ENCODE data around the gene IPPK.
A peak's percentile ranks its signal among the peaks of the same experiment; 100 is the strongest.
"Not testable (repeated sequence)": the region's sequence is repeated elsewhere in the genome, so short reads cannot be mapped to it uniquely, and the experiment has no call there.

The IPPK gene

DNA sequence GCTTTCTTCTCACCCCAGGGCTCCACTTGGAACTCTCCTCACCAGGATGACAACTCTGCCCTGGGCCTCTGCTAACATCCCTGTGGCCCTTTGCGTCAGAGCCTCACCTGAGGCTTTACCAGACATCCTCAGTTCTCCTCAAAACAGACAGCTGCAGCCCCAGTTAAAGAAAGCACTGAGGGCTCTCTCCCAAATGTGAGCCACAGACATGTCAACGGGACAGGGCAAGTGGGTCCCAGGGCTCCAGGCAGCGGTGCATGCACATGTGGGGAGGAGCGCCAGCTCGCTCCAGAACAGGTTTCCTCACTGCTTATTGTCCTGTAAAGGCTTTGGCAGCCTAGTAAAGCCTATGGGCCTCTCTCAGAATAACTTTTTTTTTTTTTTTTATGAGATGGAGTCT lies 37.3 kb downstream of the IPPK start:
- Histone ChIP-seq H3K9ac (ENCODE audit: low read depth in 1 of 2, low read length in 2 of 2) (no peak overlapping the region), H3K27ac (ENCODE audit: low read depth in 2 of 2, low read length in 2 of 2) (no peak overlapping the region), H3K4me1 (ENCODE audit: control insufficient read depth in 2 of 2, insufficient read depth in 2 of 2, low read length in 2 of 2) (no peaks in the 10 kb centered on the region), H3K27me3 (ENCODE audit: control insufficient read depth in 2 of 2, insufficient read depth in 2 of 2, low read length in 2 of 2) (no peaks in the 10 kb centered on the region), H3K36me3 (ENCODE audit: control insufficient read depth in 2 of 2, insufficient read depth in 2 of 2, low read length in 2 of 2) (peaks cover 18 to 43% of the 10 kb centered on the region in 2 donors), H3K9me3 (ENCODE audit: control insufficient read depth in 2 of 2, low read length in 2 of 2) (no peaks in the 10 kb centered on the region), H3K4me3 (ENCODE audit: low read length in 2 of 2) (no peak overlapping the region)

DNA sequence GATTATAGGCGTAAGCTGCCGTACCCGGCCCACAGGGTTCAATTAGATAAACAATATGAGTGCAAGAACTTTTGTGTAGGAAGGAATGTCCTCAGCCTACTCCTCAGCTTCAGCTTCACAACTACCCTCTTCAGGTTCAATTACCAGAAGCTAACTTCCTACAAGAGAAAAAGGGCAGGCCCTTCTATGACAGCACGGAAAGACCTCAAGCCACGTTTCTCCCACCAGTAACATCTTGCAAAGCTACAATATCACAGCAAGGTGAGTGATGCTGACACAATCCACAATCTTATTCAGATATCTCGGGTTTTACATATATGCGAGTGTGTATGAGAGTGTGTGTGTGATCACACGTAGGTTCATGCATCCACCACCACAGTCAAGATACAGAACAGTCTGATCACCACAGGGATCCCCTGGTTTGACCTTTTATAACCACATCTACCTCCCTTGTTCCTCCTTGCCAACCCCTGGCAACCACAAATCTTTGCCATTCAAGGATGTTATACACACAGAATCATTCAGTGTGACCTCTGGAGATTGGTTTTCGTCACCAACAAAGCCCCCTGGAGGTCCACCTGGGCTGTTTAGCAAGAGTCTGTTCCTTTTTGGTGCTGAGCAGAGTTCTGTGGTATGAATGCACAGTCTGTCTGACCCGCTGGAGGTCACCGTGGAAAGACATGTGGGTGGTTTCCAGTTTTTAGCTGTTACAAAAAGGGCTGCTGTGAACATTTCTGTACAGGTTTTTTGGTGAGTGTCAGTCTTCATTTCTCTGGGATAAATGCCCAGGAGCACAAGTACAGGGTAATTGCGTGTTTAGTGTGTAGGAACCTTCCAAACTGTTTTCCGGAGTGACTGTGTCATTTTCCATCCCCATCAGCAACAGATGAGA lies 38.2 kb downstream of the IPPK start:
- no peak overlapping the region for H3K9ac ChIP-seq (ENCODE audit: low read depth in 1 of 2, low read length in 2 of 2)
- H3K27ac ChIP-seq (ENCODE audit: low read depth in 2 of 2, low read length in 2 of 2) = no peak overlapping the region
- no peak overlapping the region for H3K4me3 ChIP-seq (ENCODE audit: low read length in 2 of 2)
- H3K9me3 ChIP-seq (ENCODE audit: control insufficient read depth in 2 of 2, low read length in 2 of 2) = no peaks in the 10 kb centered on the region
- no peaks in the 10 kb centered on the region for H3K27me3 ChIP-seq (ENCODE audit: control insufficient read depth in 2 of 2, insufficient read depth in 2 of 2, low read length in 2 of 2)
- H3K4me1 ChIP-seq (ENCODE audit: control insufficient read depth in 2 of 2, insufficient read depth in 2 of 2, low read length in 2 of 2) = no peaks in the 10 kb centered on the region
- H3K36me3 ChIP-seq (ENCODE audit: control insufficient read depth in 2 of 2, insufficient read depth in 2 of 2, low read length in 2 of 2) = peaks cover 18 to 34% of the 10 kb centered on the region in 2 donors

DNA sequence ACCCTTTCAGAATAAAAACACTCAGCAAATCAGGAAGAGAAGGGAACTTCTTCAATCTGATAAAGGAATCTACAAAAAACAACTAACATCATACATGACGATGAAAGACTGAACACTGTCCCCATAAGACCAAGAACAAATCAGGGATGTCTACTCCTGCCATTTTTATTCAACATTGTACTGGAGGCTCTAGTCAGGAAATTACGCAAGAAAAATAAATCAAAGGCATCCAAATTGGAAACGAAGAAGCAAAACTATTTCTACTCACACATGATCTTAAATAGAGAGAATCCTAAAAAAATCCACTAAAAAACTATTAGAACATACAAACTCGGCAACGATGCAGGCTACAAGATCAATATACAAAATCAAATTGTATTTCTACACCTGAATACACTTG lies 42.3 kb downstream of the IPPK start:
- Histone ChIP-seq H3K4me1 (ENCODE audit: control insufficient read depth in 2 of 2, insufficient read depth in 2 of 2, low read length in 2 of 2) (no peaks in the 10 kb centered on the region), H3K9me3 (ENCODE audit: control insufficient read depth in 2 of 2, low read length in 2 of 2) (no peaks in the 10 kb centered on the region), H3K27ac (ENCODE audit: low read depth in 2 of 2, low read length in 2 of 2) (no peak overlapping the region), H3K27me3 (ENCODE audit: control insufficient read depth in 2 of 2, insufficient read depth in 2 of 2, low read length in 2 of 2) (no peaks in the 10 kb centered on the region), H3K9ac (ENCODE audit: low read depth in 1 of 2, low read length in 2 of 2) (no peak overlapping the region), H3K4me3 (ENCODE audit: low read length in 2 of 2) (no peak overlapping the region), H3K36me3 (ENCODE audit: control insufficient read depth in 2 of 2, insufficient read depth in 2 of 2, low read length in 2 of 2) (peaks cover 7 to 20% of the 10 kb centered on the region in 2 donors)

DNA sequence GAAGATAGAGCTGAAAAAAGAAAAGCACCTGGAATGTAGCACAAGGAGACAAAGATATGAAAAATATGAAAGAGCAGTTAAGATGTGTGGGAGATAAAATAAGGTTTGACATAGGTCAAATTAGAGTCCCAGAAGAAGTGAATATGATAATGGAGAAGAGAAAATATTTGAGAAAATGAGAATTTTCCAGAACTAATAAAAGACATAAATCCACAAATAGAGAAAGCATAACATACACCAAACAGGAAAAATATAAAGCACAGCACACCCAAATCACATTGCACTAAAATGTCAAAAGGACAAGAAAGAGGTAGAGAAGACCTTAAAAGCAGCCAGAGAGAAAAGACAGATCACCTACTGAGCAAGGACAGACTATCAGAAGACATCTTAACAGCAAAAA lies 43.4 kb downstream of the IPPK start:
- H3K36me3 ChIP-seq (ENCODE audit: control insufficient read depth in 2 of 2, insufficient read depth in 2 of 2, low read length in 2 of 2) = peaks cover 4 to 9% of the 10 kb centered on the region in 2 donors

DNA sequence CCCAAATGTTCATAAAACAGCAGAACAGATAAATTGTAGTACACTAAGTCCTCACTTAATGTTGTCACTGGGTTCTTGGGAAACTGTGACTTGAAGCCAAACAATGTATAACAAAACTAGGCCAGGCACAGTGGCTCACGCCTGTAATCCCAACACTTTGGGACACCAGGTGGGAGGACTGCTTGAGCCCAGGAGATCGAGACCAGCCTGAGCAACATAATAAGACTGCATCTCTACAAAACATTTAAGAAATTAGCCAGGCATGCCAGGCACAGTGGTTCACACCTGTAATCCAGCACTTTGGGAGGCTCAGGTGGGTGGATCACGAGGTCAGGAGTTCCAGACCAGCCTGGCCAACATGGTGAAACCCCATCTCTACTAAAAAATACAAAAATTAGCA lies 46.0 kb downstream of the IPPK start:
- H3K9me3 ChIP-seq (ENCODE audit: control insufficient read depth in 2 of 2, low read length in 2 of 2); H3K4me1 ChIP-seq (ENCODE audit: control insufficient read depth in 2 of 2, insufficient read depth in 2 of 2, low read length in 2 of 2); H3K27ac ChIP-seq (ENCODE audit: low read depth in 2 of 2, low read length in 2 of 2); H3K9ac ChIP-seq (ENCODE audit: low read depth in 1 of 2, low read length in 2 of 2); H3K4me3 ChIP-seq (ENCODE audit: low read length in 2 of 2); H3K27me3 ChIP-seq (ENCODE audit: control insufficient read depth in 2 of 2, insufficient read depth in 2 of 2, low read length in 2 of 2): not testable (repeated sequence)
- H3K36me3 ChIP-seq (ENCODE audit: control insufficient read depth in 2 of 2, insufficient read depth in 2 of 2, low read length in 2 of 2) = peaks cover 2 to 13% of the 10 kb centered on the region in 2 donors

More for the DNA sequence above, 43.4 kb downstream of the IPPK start:
- Histone ChIP-seq H3K27ac (ENCODE audit: low read depth in 2 of 2, low read length in 2 of 2) (no peak overlapping the region), H3K4me1 (ENCODE audit: control insufficient read depth in 2 of 2, insufficient read depth in 2 of 2, low read length in 2 of 2) (no peaks in the 10 kb centered on the region), H3K27me3 (ENCODE audit: control insufficient read depth in 2 of 2, insufficient read depth in 2 of 2, low read length in 2 of 2) (no peaks in the 10 kb centered on the region), H3K9ac (ENCODE audit: low read depth in 1 of 2, low read length in 2 of 2) (no peak overlapping the region), H3K9me3 (ENCODE audit: control insufficient read depth in 2 of 2, low read length in 2 of 2) (no peaks in the 10 kb centered on the region), H3K4me3 (ENCODE audit: low read length in 2 of 2) (no peak overlapping the region)

DNA sequence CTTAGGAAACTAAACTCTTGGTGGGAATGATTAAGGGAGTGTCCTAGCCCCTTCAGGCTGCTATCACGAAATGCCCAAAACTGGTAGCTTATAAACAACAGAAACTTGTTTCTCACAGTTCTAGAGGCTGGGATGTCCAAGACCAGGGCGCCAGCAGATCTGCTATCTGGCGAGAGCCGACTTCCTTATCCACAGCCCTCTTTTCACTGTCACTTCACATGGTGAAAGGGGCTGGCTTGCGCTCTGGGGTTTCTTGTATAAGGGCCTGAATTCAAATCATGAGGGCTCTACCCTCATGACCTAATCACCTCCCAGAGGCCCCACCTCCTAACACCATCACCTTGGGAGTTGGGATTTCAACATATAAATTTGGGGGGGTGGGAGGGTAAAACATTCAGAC lies 49.1 kb downstream of the IPPK start:
- H3K36me3 ChIP-seq (ENCODE audit: control insufficient read depth in 2 of 2, insufficient read depth in 2 of 2, low read length in 2 of 2) = peaks cover 3 to 22% of the 10 kb centered on the region in 2 donors
- H3K9ac ChIP-seq (ENCODE audit: low read depth in 1 of 2, low read length in 2 of 2) = no peak overlapping the region
- H3K4me3 ChIP-seq (ENCODE audit: low read length in 2 of 2) = no peak overlapping the region
- no peaks in the 10 kb centered on the region for H3K4me1 ChIP-seq (ENCODE audit: control insufficient read depth in 2 of 2, insufficient read depth in 2 of 2, low read length in 2 of 2)
- H3K27me3 ChIP-seq (ENCODE audit: control insufficient read depth in 2 of 2, insufficient read depth in 2 of 2, low read length in 2 of 2) = no peaks in the 10 kb centered on the region
- no peak overlapping the region for H3K27ac ChIP-seq (ENCODE audit: low read depth in 2 of 2, low read length in 2 of 2)
- H3K9me3 ChIP-seq (ENCODE audit: control insufficient read depth in 2 of 2, low read length in 2 of 2) = no peaks in the 10 kb centered on the region

DNA sequence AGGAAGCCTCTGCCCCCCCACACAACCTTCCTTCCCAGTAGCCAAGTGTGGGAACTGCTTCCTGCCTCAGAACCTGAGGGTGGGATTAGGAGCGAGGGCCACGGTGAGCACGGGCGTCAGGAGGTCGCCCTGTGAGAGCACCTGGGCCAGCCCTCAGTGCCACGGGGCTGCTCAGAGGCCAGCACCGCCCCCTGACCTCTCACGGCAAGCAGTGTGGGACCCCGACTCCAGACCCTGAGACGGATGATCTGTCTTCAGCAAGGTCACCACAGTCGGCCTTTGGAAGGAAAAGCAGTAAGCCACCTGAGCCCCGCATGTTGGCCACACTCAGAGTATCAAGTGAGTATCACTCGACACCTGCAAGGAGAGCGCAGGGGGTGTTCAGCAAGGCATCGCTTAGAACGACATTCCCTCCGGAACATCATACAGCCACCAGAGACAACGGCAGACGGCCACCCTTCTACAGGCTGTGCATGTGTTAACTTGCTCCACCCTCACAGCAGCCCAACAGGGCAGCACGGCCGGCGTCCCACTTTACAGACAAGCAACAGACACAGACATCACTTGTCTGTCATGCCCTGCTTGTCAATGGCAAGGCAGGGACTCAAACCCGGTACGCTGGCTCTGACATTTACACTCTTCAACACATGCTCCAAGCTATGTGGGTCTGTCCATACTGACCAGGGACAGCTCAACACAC lies 50.2 kb downstream of the IPPK start:
- Histone ChIP-seq H3K4me3 (ENCODE audit: low read length in 2 of 2) (no peak overlapping the region), H3K9me3 (ENCODE audit: control insufficient read depth in 2 of 2, low read length in 2 of 2) (no peaks in the 10 kb centered on the region), H3K9ac (ENCODE audit: low read depth in 1 of 2, low read length in 2 of 2) (no peak overlapping the region), H3K4me1 (ENCODE audit: control insufficient read depth in 2 of 2, insufficient read depth in 2 of 2, low read length in 2 of 2) (no peaks in the 10 kb centered on the region), H3K27me3 (ENCODE audit: control insufficient read depth in 2 of 2, insufficient read depth in 2 of 2, low read length in 2 of 2) (no peaks in the 10 kb centered on the region), H3K36me3 (ENCODE audit: control insufficient read depth in 2 of 2, insufficient read depth in 2 of 2, low read length in 2 of 2) (peaks cover 6 to 23% of the 10 kb centered on the region in 2 donors), H3K27ac (ENCODE audit: low read depth in 2 of 2, low read length in 2 of 2) (no peak overlapping the region)

DNA sequence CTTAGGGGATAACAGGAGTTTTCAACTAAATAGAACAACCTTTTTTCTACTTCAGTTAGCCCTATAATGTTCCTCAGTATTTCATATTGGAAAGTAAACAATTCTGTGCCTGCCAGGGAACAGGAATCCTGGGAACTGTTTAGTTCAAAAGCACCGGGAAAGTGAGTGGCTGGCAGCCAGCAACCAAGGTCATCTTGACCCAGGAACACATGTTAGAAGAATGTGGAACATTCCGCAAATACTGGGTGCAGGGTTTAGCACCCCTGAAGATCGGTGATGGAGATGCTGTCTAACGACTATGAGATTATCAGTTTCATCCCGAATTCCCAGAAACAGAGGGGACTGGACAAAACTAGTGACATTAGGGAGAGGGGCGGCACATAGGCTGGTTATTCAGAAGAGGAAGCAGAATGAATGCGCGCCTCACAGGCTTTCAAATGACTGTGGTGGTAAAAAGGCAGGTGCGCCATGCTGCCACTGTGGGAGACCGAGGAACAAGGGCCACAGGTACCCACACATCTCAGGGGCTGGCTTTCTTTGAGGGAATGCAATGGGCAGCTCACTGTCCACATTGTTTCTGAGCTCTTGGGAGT lies 51.2 kb downstream of the IPPK start:
- peaks cover 9 to 24% of the 10 kb centered on the region in 2 donors for H3K36me3 ChIP-seq (ENCODE audit: control insufficient read depth in 2 of 2, insufficient read depth in 2 of 2, low read length in 2 of 2)

DNA sequence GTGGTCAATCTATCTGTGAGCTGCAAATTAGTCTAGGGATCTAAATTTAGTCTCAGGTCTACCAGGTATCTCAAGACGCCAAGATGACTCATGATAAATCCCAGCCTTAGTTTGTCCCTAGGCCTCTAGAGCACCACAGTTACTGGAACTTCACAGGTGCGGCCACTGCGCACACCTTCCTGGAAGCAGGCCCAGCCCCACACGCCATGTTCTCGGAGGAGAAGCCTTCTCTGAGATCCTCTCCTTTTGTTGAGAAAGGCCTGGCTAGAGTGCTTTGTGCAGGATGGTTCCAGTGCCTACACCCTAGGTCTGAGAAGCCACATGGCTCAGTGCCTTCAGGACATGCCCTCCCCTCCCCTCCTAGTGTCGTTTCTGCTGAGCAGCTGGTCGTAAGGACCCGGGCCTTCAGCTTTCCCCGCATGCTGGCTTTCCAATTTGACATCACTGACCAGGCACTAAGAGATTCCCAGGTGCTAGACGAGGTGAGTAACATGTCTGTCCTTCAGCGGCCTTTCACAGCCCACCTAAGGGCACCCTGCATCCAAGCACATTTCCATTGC lies 51.9 kb downstream of the IPPK start:
- Histone ChIP-seq H3K9ac (ENCODE audit: low read depth in 1 of 2, low read length in 2 of 2) (no peak overlapping the region), H3K27ac (ENCODE audit: low read depth in 2 of 2, low read length in 2 of 2) (peak overlapping the region in 1 of 2 donors; percentile 26), H3K27me3 (ENCODE audit: control insufficient read depth in 2 of 2, insufficient read depth in 2 of 2, low read length in 2 of 2) (no peaks in the 10 kb centered on the region), H3K4me3 (ENCODE audit: low read length in 2 of 2) (no peak overlapping the region), H3K4me1 (ENCODE audit: control insufficient read depth in 2 of 2, insufficient read depth in 2 of 2, low read length in 2 of 2) (no peaks in the 10 kb centered on the region), H3K9me3 (ENCODE audit: control insufficient read depth in 2 of 2, low read length in 2 of 2) (no peaks in the 10 kb centered on the region), H3K36me3 (ENCODE audit: control insufficient read depth in 2 of 2, insufficient read depth in 2 of 2, low read length in 2 of 2) (peaks cover 16 to 31% of the 10 kb centered on the region in 2 donors)

More for the DNA sequence above, 51.2 kb downstream of the IPPK start:
- Histone ChIP-seq H3K27ac (ENCODE audit: low read depth in 2 of 2, low read length in 2 of 2) (no peak overlapping the region), H3K4me1 (ENCODE audit: control insufficient read depth in 2 of 2, insufficient read depth in 2 of 2, low read length in 2 of 2) (no peaks in the 10 kb centered on the region), H3K4me3 (ENCODE audit: low read length in 2 of 2) (no peak overlapping the region), H3K9me3 (ENCODE audit: control insufficient read depth in 2 of 2, low read length in 2 of 2) (no peaks in the 10 kb centered on the region), H3K9ac (ENCODE audit: low read depth in 1 of 2, low read length in 2 of 2) (no peak overlapping the region), H3K27me3 (ENCODE audit: control insufficient read depth in 2 of 2, insufficient read depth in 2 of 2, low read length in 2 of 2) (no peaks in the 10 kb centered on the region)

All from mucosa of rectum (tissue), 2 donors.